ENCODE data around the gene PDE6D.

PDE6D gene

DNA sequence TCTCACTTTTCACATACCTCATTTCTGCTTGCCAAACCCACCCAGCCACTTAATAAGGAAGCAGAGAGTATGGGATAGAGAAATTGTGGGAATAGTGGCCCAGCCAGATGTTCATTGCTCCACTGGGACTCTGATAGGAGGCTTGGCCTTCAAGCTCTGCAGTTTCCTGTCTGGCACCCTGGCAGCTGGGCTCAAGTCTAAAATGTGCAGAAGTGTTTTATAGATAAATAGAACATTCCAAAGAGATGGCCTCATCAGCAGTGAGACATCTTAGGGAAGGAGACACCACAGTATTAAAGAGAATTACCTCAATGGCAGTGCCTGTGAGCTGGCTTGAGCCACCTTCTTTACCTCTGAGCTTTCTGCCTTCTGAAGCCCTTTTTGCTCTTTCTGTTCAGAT, 29.8 kb upstream of the PDE6D start:
- H3K9ac ChIP-seq (ENCODE audit: low read length), result no peak overlapping the region
- no peak overlapping the region for H3K23ac ChIP-seq (ENCODE audit: low read length)
- H4K8ac ChIP-seq (ENCODE audit: low read depth, low read length), result no peak overlapping the region
- H3K27ac ChIP-seq (ENCODE audit: low read depth, low read length), result no peak overlapping the region
- H2BK15ac ChIP-seq (replicated peaks; ENCODE audit: low read depth), result no peak overlapping the region
- no peaks in the 10 kb centered on the region for H3K79me1 ChIP-seq (ENCODE audit: low read length)
- no peak overlapping the region for H2AK5ac ChIP-seq (ENCODE audit: low read length)
- peak; percentile 24 for DNase-seq
- no peaks in the 10 kb centered on the region for H3K27me3 ChIP-seq (ENCODE audit: insufficient read depth, low read length, poor library complexity)
- H3K79me2 ChIP-seq (ENCODE audit: control insufficient read depth, insufficient read depth, low read length), result no peaks in the 10 kb centered on the region
- no peak overlapping the region for H3K4me3 ChIP-seq (ENCODE audit: low read length)
- H3K4ac ChIP-seq (ENCODE audit: low read depth, low read length), result no peak overlapping the region
- no peaks in the 10 kb centered on the region for H3K4me1 ChIP-seq (ENCODE audit: control insufficient read depth, low read depth, low read length)
- H3K56ac ChIP-seq (ENCODE audit: low read length), result no peak overlapping the region
- H3K36me3 ChIP-seq (ENCODE audit: control insufficient read depth, insufficient read depth, low read length), result peaks cover 2% of the 10 kb centered on the region
- no peak overlapping the region for H2BK120ac ChIP-seq (ENCODE audit: low read depth, low read length)
- no peak overlapping the region for H3K4me2 ChIP-seq (ENCODE audit: low read length)
- no peak overlapping the region for H3K18ac ChIP-seq (ENCODE audit: low read length)
- H2BK5ac ChIP-seq (ENCODE audit: low read length), result no peak overlapping the region
- no peak overlapping the region for H4K5ac ChIP-seq (ENCODE audit: low read length)

GRCh38 chr2:231807020-231807419, 25.9 kb upstream of the PDE6D start:
- H2BK120ac ChIP-seq (ENCODE audit: low read depth, low read length), result no peak overlapping the region
- H3K79me1 ChIP-seq (ENCODE audit: low read length), result peaks cover 2% of the 10 kb centered on the region
- H3K4ac ChIP-seq (ENCODE audit: low read depth, low read length), result no peak overlapping the region
- no peak overlapping the region for H2AK5ac ChIP-seq (ENCODE audit: low read length)
- no peak overlapping the region for H4K8ac ChIP-seq (ENCODE audit: low read depth, low read length)
- no peak overlapping the region for H2BK15ac ChIP-seq (replicated peaks; ENCODE audit: low read depth)
- H3K36me3 ChIP-seq (ENCODE audit: control insufficient read depth, insufficient read depth, low read length), result peaks cover 4% of the 10 kb centered on the region
- no peaks in the 10 kb centered on the region for H3K79me2 ChIP-seq (ENCODE audit: control insufficient read depth, insufficient read depth, low read length)
- H3K9ac ChIP-seq (ENCODE audit: low read length), result no peak overlapping the region
- H3K27ac ChIP-seq (ENCODE audit: low read depth, low read length), result no peak overlapping the region
- DNase-seq, result no peak
- no peak overlapping the region for H3K56ac ChIP-seq (ENCODE audit: low read length)
- no CpG with 5 or more reads among the region's 2 CpGs for WGBS (ENCODE audit: extremely low coverage, insufficient coverage, low lambda C conversion rate)
- H3K27me3 ChIP-seq (ENCODE audit: insufficient read depth, low read length, poor library complexity), result no peaks in the 10 kb centered on the region
- no peak overlapping the region for H3K18ac ChIP-seq (ENCODE audit: low read length)
- no peak overlapping the region for H4K5ac ChIP-seq (ENCODE audit: low read length)
- no peak overlapping the region for H3K23ac ChIP-seq (ENCODE audit: low read length)
- H3K4me2 ChIP-seq (ENCODE audit: low read length), result no peak overlapping the region
- H3K4me1 ChIP-seq (ENCODE audit: control insufficient read depth, low read depth, low read length), result no peaks in the 10 kb centered on the region
- H2BK5ac ChIP-seq (ENCODE audit: low read length), result no peak overlapping the region
- no peak overlapping the region for H3K4me3 ChIP-seq (ENCODE audit: low read length)

GRCh38 chr2:231803501-231804138, 22.5 kb upstream of the PDE6D start:
- Histone ChIP-seq H2BK15ac (replicated peaks; ENCODE audit: low read depth) (no peak overlapping the region), H3K27me3 (ENCODE audit: insufficient read depth, low read length, poor library complexity) (no peaks in the 10 kb centered on the region), H3K4me2 (ENCODE audit: low read length) (no peak overlapping the region), H3K36me3 (ENCODE audit: control insufficient read depth, insufficient read depth, low read length) (peaks cover 2% of the 10 kb centered on the region), H3K4me3 (ENCODE audit: low read length) (no peak overlapping the region), H3K27ac (ENCODE audit: low read depth, low read length) (no peak overlapping the region), H4K8ac (ENCODE audit: low read depth, low read length) (no peak overlapping the region), H3K18ac (ENCODE audit: low read length) (no peak overlapping the region), H2BK5ac (ENCODE audit: low read length) (no peak overlapping the region), H2AK5ac (ENCODE audit: low read length) (no peak overlapping the region), H3K9ac (ENCODE audit: low read length) (no peak overlapping the region), H4K5ac (ENCODE audit: low read length) (no peak overlapping the region), H3K79me2 (ENCODE audit: control insufficient read depth, insufficient read depth, low read length) (no peaks in the 10 kb centered on the region), H3K4ac (ENCODE audit: low read depth, low read length) (no peak overlapping the region), H2BK120ac (ENCODE audit: low read depth, low read length) (no peak overlapping the region), H3K23ac (ENCODE audit: low read length) (no peak overlapping the region), H3K4me1 (ENCODE audit: control insufficient read depth, low read depth, low read length) (no peaks in the 10 kb centered on the region), H3K56ac (ENCODE audit: low read length) (no peak overlapping the region), H3K79me1 (ENCODE audit: low read length) (peaks cover 2% of the 10 kb centered on the region)
- WGBS (ENCODE audit: extremely low coverage, insufficient coverage, low lambda C conversion rate), result no CpG with 5 or more reads among the region's 9 CpGs
- DNase-seq, result no peak

GRCh38 chr2:231800493-231801091, 19.5 kb upstream of the PDE6D start:
- no peak overlapping the region for H3K56ac ChIP-seq (ENCODE audit: low read length)
- no peaks in the 10 kb centered on the region for H3K4me1 ChIP-seq (ENCODE audit: control insufficient read depth, low read depth, low read length)
- H3K4me3 ChIP-seq (ENCODE audit: low read length), result no peak overlapping the region
- no peak overlapping the region for H2BK5ac ChIP-seq (ENCODE audit: low read length)
- H3K27ac ChIP-seq (ENCODE audit: low read depth, low read length), result no peak overlapping the region
- peak; percentile 42 for DNase-seq
- no peak overlapping the region for H2BK15ac ChIP-seq (replicated peaks; ENCODE audit: low read depth)
- no peak overlapping the region for H2BK120ac ChIP-seq (ENCODE audit: low read depth, low read length)
- no peak overlapping the region for H4K8ac ChIP-seq (ENCODE audit: low read depth, low read length)
- peaks cover 9% of the 10 kb centered on the region for H3K36me3 ChIP-seq (ENCODE audit: control insufficient read depth, insufficient read depth, low read length)
- peaks cover 7% of the 10 kb centered on the region for H3K79me1 ChIP-seq (ENCODE audit: low read length)
- H3K79me2 ChIP-seq (ENCODE audit: control insufficient read depth, insufficient read depth, low read length), result peaks cover 2% of the 10 kb centered on the region
- H3K4me2 ChIP-seq (ENCODE audit: low read length), result no peak overlapping the region
- no peak overlapping the region for H4K5ac ChIP-seq (ENCODE audit: low read length)
- H3K9ac ChIP-seq (ENCODE audit: low read length), result no peak overlapping the region
- H3K4ac ChIP-seq (ENCODE audit: low read depth, low read length), result no peak overlapping the region
- H3K23ac ChIP-seq (ENCODE audit: low read length), result no peak overlapping the region
- H3K27me3 ChIP-seq (ENCODE audit: insufficient read depth, low read length, poor library complexity), result no peaks in the 10 kb centered on the region
- H2AK5ac ChIP-seq (ENCODE audit: low read length), result no peak overlapping the region
- WGBS (ENCODE audit: extremely low coverage, insufficient coverage, low lambda C conversion rate), result no CpG with 5 or more reads among the region's 6 CpGs
- H3K18ac ChIP-seq (ENCODE audit: low read length), result no peak overlapping the region

GRCh38 chr2:231795525-231796327, 14.6 kb upstream of the PDE6D start:
- Histone ChIP-seq H3K9ac (ENCODE audit: low read length) (no peak overlapping the region), H4K8ac (ENCODE audit: low read depth, low read length) (no peak overlapping the region), H3K4me2 (ENCODE audit: low read length) (no peak overlapping the region), H3K36me3 (ENCODE audit: control insufficient read depth, insufficient read depth, low read length) (peaks cover 7% of the 10 kb centered on the region), H2BK15ac (replicated peaks; ENCODE audit: low read depth) (no peak overlapping the region), H2AK5ac (ENCODE audit: low read length) (no peak overlapping the region), H3K27me3 (ENCODE audit: insufficient read depth, low read length, poor library complexity) (no peaks in the 10 kb centered on the region), H3K79me2 (ENCODE audit: control insufficient read depth, insufficient read depth, low read length) (peaks cover 7% of the 10 kb centered on the region), H3K56ac (ENCODE audit: low read length) (no peak overlapping the region), H3K4ac (ENCODE audit: low read depth, low read length) (no peak overlapping the region), H3K27ac (ENCODE audit: low read depth, low read length) (no peak overlapping the region), H3K4me3 (ENCODE audit: low read length) (no peak overlapping the region), H3K79me1 (ENCODE audit: low read length) (peaks cover 12% of the 10 kb centered on the region), H3K18ac (ENCODE audit: low read length) (no peak overlapping the region), H2BK120ac (ENCODE audit: low read depth, low read length) (no peak overlapping the region), H4K5ac (ENCODE audit: low read length) (no peak overlapping the region), H3K4me1 (ENCODE audit: control insufficient read depth, low read depth, low read length) (no peaks in the 10 kb centered on the region), H3K23ac (ENCODE audit: low read length) (no peak overlapping the region), H2BK5ac (ENCODE audit: low read length) (no peak overlapping the region)
- DNase-seq, result peak; percentile 71
- WGBS (ENCODE audit: extremely low coverage, insufficient coverage, low lambda C conversion rate), result no CpG with 5 or more reads among the region's 9 CpGs

Measured in mesendoderm (in vitro differentiated cells).